ENCODE results near the gene OR1J2. TPM values are rescaled to one million over a fixed set of nuclear protein-coding genes. Genes with fewer than 3 reads are reported as not detected.
A peak's percentile ranks its signal among the peaks of the same experiment; 100 is the strongest.

Gene OR1J2
- polyA plus RNA-seq, 3 donors = not detected

- Histone ChIP-seq H3K4me1 (ENCODE audit: control insufficient read depth in 1 of 2, insufficient read depth in 2 of 2, low read length in 2 of 2) (no peaks in the 10 kb centered on the region), H3K4me3 (replicated peaks in 1 of 3; ENCODE audit: low read depth in 2 of 3, low read length in 3 of 3) (no peak within 1 kb of the TSS), H4K20me1 (ENCODE audit: insufficient read depth, low read length) (no peaks in the 10 kb centered on the region), H3K36me3 (replicated peaks in 1 of 2; ENCODE audit: control insufficient read depth in 1 of 2, insufficient read depth in 2 of 2, low read length in 2 of 2) (no peaks in the 10 kb centered on the region), H3K9me3 (replicated peaks in 1 of 2; ENCODE audit: control insufficient read depth in 1 of 2, insufficient read depth in 1 of 2, low read length in 2 of 2) (no peaks in the 10 kb centered on the region), H3K27me3 (ENCODE audit: control insufficient read depth in 2 of 2, insufficient read depth in 2 of 2, low read length in 2 of 2) (no peaks in the 10 kb centered on the region), H3K27ac (ENCODE audit: low read depth in 1 of 2, low read length in 2 of 2) (no peak within 1 kb of the TSS), H3K9ac (ENCODE audit: insufficient read depth, low read length, poor library complexity, severe bottlenecking) (no peak within 1 kb of the TSS), H3K4me2 (replicated peaks; ENCODE audit: extremely low read depth, low read length, poor library complexity, severe bottlenecking) (no peak within 1 kb of the TSS), H2AFZ (ENCODE audit: insufficient read depth, low read depth, low read length, poor library complexity, severe bottlenecking) (no peak within 1 kb of the TSS), H3K79me2 (ENCODE audit: insufficient read depth, low read length) (no peaks in the 10 kb centered on the region)
- no peak for TF ChIP-seq CTCF (IDR thresholded peaks at IDR 0.05)
- Mint-ChIP-seq H3K4me1 (no peaks in the 10 kb centered on the region), H3K36me3 (no peaks in the 10 kb centered on the region), H3K27ac (peak within 1 kb of the TSS in 1 of 7 donors; percentile 42), H3K4me3 (no peak within 1 kb of the TSS), H3K9me3 (no peaks in the 10 kb centered on the region), H3K27me3 (ENCODE audit: low read depth in 3 of 3) (peaks cover 5 to 6% (median 5%) of the 10 kb centered on the region in 3 donors)
- no peak for DNase-seq
- WGBS (ENCODE audit: insufficient coverage) = 100% methylated on average over 3 of the region's 6 CpGs
- intact Hi-C loops (cut with micrococcal nuclease) = no loop called here
These were observed 32.8 kb upstream of the OR1J2 start, which contains the start of gene OR1J1 for GRCh38 chr9:122477826-122478225. Gene OR1J1, minus strand, starts transcription at chr9:122477926. Its CDS starts 0 bp downstream, at chr9:122477926.

- no peak overlapping the region for H3K27ac Mint-ChIP-seq
- Histone ChIP-seq H3K4me1 (ENCODE audit: control insufficient read depth in 1 of 2, insufficient read depth in 2 of 2, low read length in 2 of 2) (no peaks in the 10 kb centered on the region), H4K20me1 (ENCODE audit: insufficient read depth, low read length) (no peaks in the 10 kb centered on the region), H3K27ac (ENCODE audit: low read depth in 1 of 2, low read length in 2 of 2) (no peak overlapping the region), H3K9ac (ENCODE audit: insufficient read depth, low read length, poor library complexity, severe bottlenecking) (no peak overlapping the region), H3K27me3 (ENCODE audit: control insufficient read depth in 2 of 2, insufficient read depth in 2 of 2, low read length in 2 of 2) (no peaks in the 10 kb centered on the region), H3K4me3 (replicated peaks in 1 of 3; ENCODE audit: low read depth in 2 of 3, low read length in 3 of 3) (no peak overlapping the region), H3K9me3 (replicated peaks in 1 of 2; ENCODE audit: control insufficient read depth in 1 of 2, insufficient read depth in 1 of 2, low read length in 2 of 2) (no peaks in the 10 kb centered on the region), H2AFZ (ENCODE audit: insufficient read depth, low read depth, low read length, poor library complexity, severe bottlenecking) (no peak overlapping the region), H3K79me2 (ENCODE audit: insufficient read depth, low read length) (no peaks in the 10 kb centered on the region), H3K36me3 (replicated peaks in 1 of 2; ENCODE audit: control insufficient read depth in 1 of 2, insufficient read depth in 2 of 2, low read length in 2 of 2) (no peaks in the 10 kb centered on the region), H3K4me2 (replicated peaks; ENCODE audit: extremely low read depth, low read length, poor library complexity, severe bottlenecking) (no peak overlapping the region)
- H3K9me3 Mint-ChIP-seq = no peaks in the 10 kb centered on the region
- H3K36me3 Mint-ChIP-seq = no peaks in the 10 kb centered on the region
- intact Hi-C loops (cut with micrococcal nuclease) = no loop called here
- TF ChIP-seq CTCF (IDR thresholded peaks at IDR 0.05) = no peak
- H3K27me3 Mint-ChIP-seq (ENCODE audit: low read depth in 3 of 3) = peaks cover 2 to 6% (median 5%) of the 10 kb centered on the region in 3 donors
- WGBS (ENCODE audit: insufficient coverage) = 100% methylated on average over 2 of the region's 5 CpGs
- no peak overlapping the region for H3K4me3 Mint-ChIP-seq
- no peak for DNase-seq
- no peaks in the 10 kb centered on the region for H3K4me1 Mint-ChIP-seq
These were observed 31.5 kb upstream of the OR1J2 start for GRCh38 chr9:122479062-122479461.
